PC-3 (cell line): ENCODE measurements around the gene SNX9.

Experiments used
- CTCF ChIP-seq: fragments of 300-600 bp; sonication (generic); conservative IDR thresholded peaks from 2 replicates; pipeline ENCODE4 v1.5.1; 2017; ENCODE audit warnings: antibody characterized with exemption, low read depth, mild to moderate bottlenecking, low read length
- EZH2 ChIP-seq: fragments of 300-600 bp; sonication (generic); IDR thresholded peaks from one replicate; pipeline ENCODE4 v1.6.1; 2017; ENCODE audit warnings: antibody characterized with exemption, mild to moderate bottlenecking, low read length; ENCODE audit not compliant: unreplicated experiment

- TF ChIP-seq EZH2 (no peak), CTCF (no peak)
Observed at GRCh38 chr6:157877149-157877548, 54.1 kb downstream of the SNX9 start.
